Measurements from ENCODE around the gene PACSIN3.

Gene PACSIN3

DNA sequence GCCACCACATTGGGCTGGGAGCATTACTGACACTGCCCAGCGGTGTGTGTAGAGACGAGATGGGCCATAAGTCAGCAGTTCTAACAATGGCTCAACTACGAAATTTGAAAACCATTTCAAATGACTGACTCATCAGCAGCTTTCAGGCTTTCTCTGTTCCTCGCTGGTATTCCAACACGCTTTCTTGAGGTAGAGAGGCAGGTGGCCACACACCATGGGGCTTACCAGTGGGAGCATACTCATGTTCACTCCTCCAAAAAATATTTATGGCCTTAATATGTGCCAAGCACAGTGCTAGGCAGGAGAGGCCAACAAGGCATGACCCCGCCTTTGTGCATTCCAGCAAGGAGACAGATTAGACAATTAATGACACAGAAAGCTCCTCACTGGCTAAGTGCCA, 29.9 kb downstream of the PACSIN3 start:
- H3K9ac ChIP-seq (ENCODE audit: low read length), result no peak overlapping the region
- H3F3A ChIP-seq (ENCODE audit: insufficient read depth, low read length), result peaks cover 9% of the 10 kb centered on the region; the same call in 1 of the 2 replicates
- H3K9me2 ChIP-seq (replicated peaks; ENCODE audit: insufficient read depth, low read length), result no peaks in the 10 kb centered on the region
- H3K79me2 ChIP-seq (ENCODE audit: low read length), result no peaks in the 10 kb centered on the region
- DNase-seq, result no peak
- no peaks in the 10 kb centered on the region for H4K20me1 ChIP-seq (ENCODE audit: insufficient read depth, low read length)
- no peaks in the 10 kb centered on the region for H3K36me3 ChIP-seq (replicated peaks; ENCODE audit: insufficient read depth, low read length)
- no peak overlapping the region for H3K4me3 ChIP-seq (ENCODE audit: low read length)
- no peaks in the 10 kb centered on the region for H3K4me1 ChIP-seq (ENCODE audit: low read length)
- no peak for TF ChIP-seq EZH2 (optimal IDR thresholded peaks at IDR 0.05; ENCODE audit: low read depth, low read length)
- TF ChIP-seq EZH2phosphoT487 (IDR thresholded peaks at IDR 0.05; ENCODE audit: low read length), result no peak
- TF ChIP-seq, protein P1, sequence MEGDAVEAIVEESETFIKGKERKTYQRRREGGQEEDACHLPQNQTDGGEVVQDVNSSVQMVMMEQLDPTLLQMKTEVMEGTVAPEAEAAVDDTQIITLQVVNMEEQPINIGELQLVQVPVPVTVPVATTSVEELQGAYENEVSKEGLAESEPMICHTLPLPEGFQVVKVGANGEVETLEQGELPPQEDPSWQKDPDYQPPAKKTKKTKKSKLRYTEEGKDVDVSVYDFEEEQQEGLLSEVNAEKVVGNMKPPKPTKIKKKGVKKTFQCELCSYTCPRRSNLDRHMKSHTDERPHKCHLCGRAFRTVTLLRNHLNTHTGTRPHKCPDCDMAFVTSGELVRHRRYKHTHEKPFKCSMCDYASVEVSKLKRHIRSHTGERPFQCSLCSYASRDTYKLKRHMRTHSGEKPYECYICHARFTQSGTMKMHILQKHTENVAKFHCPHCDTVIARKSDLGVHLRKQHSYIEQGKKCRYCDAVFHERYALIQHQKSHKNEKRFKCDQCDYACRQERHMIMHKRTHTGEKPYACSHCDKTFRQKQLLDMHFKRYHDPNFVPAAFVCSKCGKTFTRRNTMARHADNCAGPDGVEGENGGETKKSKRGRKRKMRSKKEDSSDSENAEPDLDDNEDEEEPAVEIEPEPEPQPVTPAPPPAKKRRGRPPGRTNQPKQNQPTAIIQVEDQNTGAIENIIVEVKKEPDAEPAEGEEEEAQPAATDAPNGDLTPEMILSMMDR (IDR thresholded peaks at IDR 0.05; ENCODE audit: low read length), result no peak
- H3K9me3 ChIP-seq (replicated peaks; ENCODE audit: insufficient read depth, low read length), result no peaks in the 10 kb centered on the region
- H3K27ac ChIP-seq (ENCODE audit: low read length), result no peak overlapping the region
- H3K27me3 ChIP-seq (replicated peaks; ENCODE audit: insufficient read depth, low read length), result no peaks in the 10 kb centered on the region
- no peak overlapping the region for H2AFZ ChIP-seq (ENCODE audit: low read length)
- H3K4me2 ChIP-seq (ENCODE audit: low read depth, low read length), result no peak overlapping the region

DNA sequence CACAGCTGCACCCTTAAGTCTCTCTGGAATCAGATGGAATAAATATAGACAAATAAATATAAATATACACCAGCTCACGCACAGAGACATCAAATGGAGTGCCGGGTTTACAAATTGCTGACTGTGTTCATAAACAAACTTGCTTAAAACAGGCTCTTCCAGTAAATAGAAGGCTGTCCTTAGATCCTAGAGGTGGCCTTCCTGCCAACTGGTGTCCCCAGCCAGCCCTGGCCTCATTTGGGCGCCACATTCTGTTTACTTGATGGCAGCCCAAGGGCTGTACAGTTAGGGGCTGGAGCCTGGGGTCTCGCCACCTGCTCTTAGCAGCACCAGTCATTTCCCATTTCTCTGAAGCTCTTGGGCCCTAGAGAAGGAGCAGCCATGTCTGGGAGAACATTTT, 30.4 kb downstream of the PACSIN3 start:
- Histone ChIP-seq H3K4me2 (ENCODE audit: low read depth, low read length) (no peak overlapping the region), H3K36me3 (replicated peaks; ENCODE audit: insufficient read depth, low read length) (no peaks in the 10 kb centered on the region), H4K20me1 (ENCODE audit: insufficient read depth, low read length) (no peaks in the 10 kb centered on the region), H3K79me2 (ENCODE audit: low read length) (no peaks in the 10 kb centered on the region), H3K4me1 (ENCODE audit: low read length) (no peaks in the 10 kb centered on the region), H3K9me2 (replicated peaks; ENCODE audit: insufficient read depth, low read length) (no peaks in the 10 kb centered on the region), H3K4me3 (ENCODE audit: low read length) (no peak overlapping the region), H3F3A (ENCODE audit: insufficient read depth, low read length) (peaks cover 6% of the 10 kb centered on the region; the same call in 1 of the 2 replicates), H3K9ac (ENCODE audit: low read length) (no peak overlapping the region), H3K9me3 (replicated peaks; ENCODE audit: insufficient read depth, low read length) (no peaks in the 10 kb centered on the region), H3K27ac (ENCODE audit: low read length) (no peak overlapping the region), H3K27me3 (replicated peaks; ENCODE audit: insufficient read depth, low read length) (no peaks in the 10 kb centered on the region), H2AFZ (ENCODE audit: low read length) (no peak overlapping the region)
- TF ChIP-seq EZH2phosphoT487 (IDR thresholded peaks at IDR 0.05; ENCODE audit: low read length), result no peak
- TF ChIP-seq, protein P1 (IDR thresholded peaks at IDR 0.05; ENCODE audit: low read length), result no peak
- TF ChIP-seq EZH2 (optimal IDR thresholded peaks at IDR 0.05; ENCODE audit: low read depth, low read length), result no peak
- DNase-seq, result no peak

DNA sequence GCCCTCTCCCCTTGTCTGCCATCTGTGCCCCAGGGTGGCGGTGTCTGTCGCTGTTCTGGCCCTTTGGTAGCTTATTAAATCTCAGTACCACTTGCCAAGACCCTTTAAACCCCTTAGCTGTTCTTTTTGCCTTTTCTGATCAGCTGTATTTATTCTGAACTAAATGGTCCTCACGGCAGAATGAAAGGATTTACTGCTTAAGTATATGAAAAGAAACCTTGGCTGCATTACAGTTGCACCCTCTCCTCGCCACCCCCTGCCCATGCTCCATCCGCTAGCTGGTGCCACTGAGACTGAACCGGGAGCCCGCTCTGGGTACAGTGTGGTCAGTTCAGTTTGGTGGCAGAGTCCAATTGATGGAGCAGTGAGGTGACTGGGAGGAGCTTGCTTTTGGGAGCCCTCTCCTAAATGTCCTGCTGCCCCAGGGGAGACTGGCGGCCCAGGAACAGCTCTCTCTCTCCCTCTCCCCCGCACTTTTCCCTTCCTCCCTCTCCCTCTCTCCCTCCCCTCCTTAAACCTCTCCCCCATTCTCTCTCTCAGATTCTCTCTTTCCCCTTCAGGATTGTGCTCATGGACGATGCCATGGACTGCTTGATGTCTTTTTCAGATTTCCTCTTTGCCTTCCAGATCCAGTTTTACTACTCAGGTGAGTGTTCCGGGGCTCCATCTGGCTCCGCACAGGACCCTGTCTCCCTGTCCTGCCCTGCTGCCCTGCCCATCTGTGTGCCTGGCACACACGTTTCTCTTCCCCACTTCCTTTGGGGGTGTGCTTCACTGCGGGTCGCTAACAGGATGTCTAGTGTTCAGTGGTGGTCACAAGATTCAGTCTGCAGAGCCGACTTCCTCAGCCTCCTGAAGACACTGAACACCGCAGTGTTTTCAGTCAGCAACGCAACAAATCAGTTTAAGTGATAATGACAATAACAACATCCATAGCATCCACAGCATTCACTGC, 31.3 kb downstream of the PACSIN3 start:
- Histone ChIP-seq H3F3A (ENCODE audit: insufficient read depth, low read length) (peaks cover 4% of the 10 kb centered on the region; the same call in 1 of the 2 replicates), H3K4me3 (ENCODE audit: low read length) (no peak overlapping the region), H3K4me1 (ENCODE audit: low read length) (no peaks in the 10 kb centered on the region), H3K36me3 (replicated peaks; ENCODE audit: insufficient read depth, low read length) (no peaks in the 10 kb centered on the region), H3K27ac (ENCODE audit: low read length) (no peak overlapping the region), H2AFZ (ENCODE audit: low read length) (no peak overlapping the region), H3K27me3 (replicated peaks; ENCODE audit: insufficient read depth, low read length) (no peaks in the 10 kb centered on the region), H3K4me2 (ENCODE audit: low read depth, low read length) (no peak overlapping the region), H3K9me3 (replicated peaks; ENCODE audit: insufficient read depth, low read length) (no peaks in the 10 kb centered on the region), H3K9me2 (replicated peaks; ENCODE audit: insufficient read depth, low read length) (no peaks in the 10 kb centered on the region), H3K9ac (ENCODE audit: low read length) (no peak overlapping the region), H3K79me2 (ENCODE audit: low read length) (no peaks in the 10 kb centered on the region), H4K20me1 (ENCODE audit: insufficient read depth, low read length) (no peaks in the 10 kb centered on the region)
- no peak for DNase-seq
- TF ChIP-seq, protein P1 (IDR thresholded peaks at IDR 0.05; ENCODE audit: low read length), result no peak
- no peak for TF ChIP-seq EZH2phosphoT487 (IDR thresholded peaks at IDR 0.05; ENCODE audit: low read length)
- no peak for TF ChIP-seq EZH2 (optimal IDR thresholded peaks at IDR 0.05; ENCODE audit: low read depth, low read length)

Data from MM.1S (cell line).